Fibroblast of the aortic adventitia (primary cell): ENCODE measurements around the gene EFNA1. TPM values are rescaled to one million over a fixed set of nuclear protein-coding genes. Genes with fewer than 3 reads are reported as not detected.

ENCODE experiments used
- DNase-seq: peaks from one replicate; pipeline ENCODE4 v3.0.0-alpha.2; 2010; ENCODE audit warnings: low read depth
- H3K4me3 ChIP-seq: 2 replicates; pipeline ENCODE4 v1.5.1; 2011; ENCODE audit warnings: low read depth, mild to moderate bottlenecking, control low read depth, low read length, moderate library complexity
- CTCF ChIP-seq: IDR thresholded peaks from 2 replicates; pipeline ENCODE4 v1.5.1; 2011; ENCODE audit warnings: mild to moderate bottlenecking, low read length, control low read depth, inconsistent platforms; ENCODE audit not compliant: insufficient read depth
- total RNA-seq: library from RNA; depleted of rRNA; stranded (reverse); fragments of >200 nt; gene quantifications from 2 replicates; pipeline ENCODE4 v1.2.3, GENCODE V29; 2012; ENCODE audit warnings: low replicate concordance

EFNA1 gene
- total RNA-seq, 1 donor: 0.54 TPM

DNA sequence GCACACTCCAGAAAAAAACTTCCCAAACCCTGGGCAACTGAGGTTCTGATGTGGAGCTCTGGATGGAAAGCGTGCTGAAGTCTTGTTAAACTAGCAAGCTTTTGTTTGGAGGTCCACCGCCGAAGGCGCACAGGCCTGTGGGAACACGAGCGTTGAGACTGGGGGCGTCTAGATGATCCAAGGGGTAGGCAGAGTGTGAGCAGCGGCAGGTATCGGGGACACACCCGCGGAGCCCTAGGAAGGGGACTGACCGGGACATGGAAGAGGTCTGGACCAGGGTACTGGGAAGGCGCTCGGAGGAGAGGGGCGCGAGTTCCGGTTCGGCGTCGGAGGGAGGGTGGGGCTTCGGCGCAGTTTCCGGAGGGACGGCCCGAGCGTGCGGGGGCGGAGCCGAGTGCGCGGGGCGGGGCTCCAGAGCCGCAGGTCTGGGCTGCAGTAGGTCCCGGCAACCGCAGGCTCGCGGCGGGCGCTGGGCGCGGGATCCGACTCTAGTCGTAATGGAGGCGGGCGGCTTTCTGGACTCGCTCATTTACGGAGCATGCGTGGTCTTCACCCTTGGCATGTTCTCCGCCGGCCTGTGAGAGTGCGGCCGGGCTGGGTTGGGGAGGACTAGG lies 7.8 kb downstream of the EFNA1 start, which contains the start of gene SLC50A1:
Gene SLC50A1 (plus strand): TSS at position 438 of the 614 bp plus-strand sequence. CDS start 60 bp downstream, at position 498.
- DNase-seq: peak; percentile 88
- peak; percentile 25 for TF ChIP-seq CTCF
- peak within 1 kb of the TSS; percentile 92 for H3K4me3 ChIP-seq

- peak overlapping the region; percentile 62 for H3K4me3 ChIP-seq
- DNase-seq: no peak
- TF ChIP-seq CTCF: no peak
Measured at GRCh38 chr1:155136748-155137147, 9.1 kb downstream of the EFNA1 start.

DNA sequence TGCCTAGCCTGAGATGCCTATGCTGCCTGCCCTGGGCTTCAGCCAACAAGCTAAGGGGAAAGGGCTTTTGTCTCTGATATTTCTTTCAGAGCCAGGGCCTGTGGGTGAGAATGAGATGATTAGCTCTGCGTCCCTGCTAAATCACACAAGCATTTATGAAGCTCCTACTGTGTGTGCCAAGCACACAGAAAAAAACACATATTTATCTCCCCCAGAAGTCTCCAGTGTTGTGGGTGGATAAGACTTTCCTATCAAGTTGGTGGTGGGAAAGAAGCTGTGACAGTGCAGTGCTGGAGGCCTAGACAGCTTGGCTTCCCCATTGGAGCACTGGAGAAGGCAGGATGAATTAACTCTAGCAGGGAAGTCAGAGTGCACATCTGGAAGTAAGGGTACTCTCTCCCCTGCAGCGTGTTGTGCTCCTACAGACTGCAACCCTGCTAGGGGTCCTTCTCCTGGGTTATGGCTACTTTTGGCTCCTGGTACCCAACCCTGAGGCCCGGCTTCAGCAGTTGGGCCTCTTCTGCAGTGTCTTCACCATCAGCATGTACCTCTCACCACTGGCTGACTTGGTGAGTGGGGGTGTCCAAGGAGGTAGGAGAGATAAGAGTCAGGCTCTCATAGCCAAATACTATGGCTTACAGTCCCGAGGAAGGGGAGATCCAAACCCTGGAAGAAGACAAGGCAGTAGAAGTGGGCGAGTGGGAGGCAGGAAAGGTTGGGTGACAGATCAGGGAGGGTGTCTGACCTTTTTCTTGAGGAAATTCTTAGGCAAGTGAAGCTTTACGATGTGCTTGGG lies 9.7 kb downstream of the EFNA1 start:
- DNase-seq: no peak
- H3K4me3 ChIP-seq: peak overlapping the region; percentile 62
- TF ChIP-seq CTCF: no peak

GRCh38 chr1:155139895-155140629 lies 12.4 kb downstream of the EFNA1 start, which contains the start of gene DPM3:
TSS of gene DPM3 (minus strand) at chr1:155140531. CDS start at chr1:155140240, 291 bp downstream.
- TF ChIP-seq CTCF: no peak
- H3K4me3 ChIP-seq: peak within 1 kb of the TSS; percentile 99
- peak; percentile 74 for DNase-seq

DNA sequence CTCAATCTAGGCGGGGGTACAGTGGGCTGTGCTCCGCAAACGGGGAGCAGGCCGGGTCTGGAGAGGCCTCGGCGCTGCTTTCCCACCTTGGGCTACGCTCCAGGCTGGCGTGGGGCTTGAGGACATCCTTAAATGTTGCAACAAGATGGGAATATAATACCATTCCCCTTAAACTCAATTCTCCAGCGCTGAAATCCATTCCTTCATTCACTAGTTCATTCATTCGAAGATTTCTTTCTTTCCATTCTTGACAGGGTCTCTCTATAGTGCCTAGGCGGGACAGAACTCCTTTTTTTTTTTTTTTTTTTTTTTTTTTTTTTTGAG lies 12.9 kb downstream of the EFNA1 start:
- no peak for DNase-seq
- H3K4me3 ChIP-seq: peak overlapping the region; percentile 99
- no peak for TF ChIP-seq CTCF

DNA sequence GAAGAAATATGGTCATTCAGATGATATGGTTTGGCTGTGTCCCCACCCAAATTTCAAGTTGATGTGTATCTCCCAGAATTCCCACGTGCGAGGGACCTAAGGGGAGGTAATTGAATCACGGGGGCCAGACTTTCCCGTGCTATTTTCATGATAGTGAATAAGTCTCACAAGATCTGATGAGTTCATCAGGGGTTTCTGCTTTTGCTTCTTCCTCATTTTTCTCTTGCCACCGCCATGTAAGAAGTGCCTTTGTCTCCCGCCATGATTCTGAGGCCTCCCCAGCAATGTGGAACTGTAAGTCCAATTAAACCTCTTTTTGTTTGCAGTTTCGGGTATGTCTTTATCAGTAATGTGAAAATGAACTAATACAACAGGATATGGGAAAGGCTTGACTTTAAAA lies 14.1 kb downstream of the EFNA1 start:
- no peak for TF ChIP-seq CTCF
- DNase-seq: no peak
- H3K4me3 ChIP-seq: no peak overlapping the region
